Endodermal cell (in vitro differentiated cells): ENCODE data around the gene ENHO. TPM values are rescaled to one million over a fixed set of nuclear protein-coding genes. Genes with fewer than 3 reads are reported as not detected.

Experiments used
- DNase-seq: peaks from one replicate; pipeline ENCODE4 v3.0.0-alpha.2; 2017
- H3K27ac ChIP-seq: 2 replicates; pipeline ENCODE4 v1.5.1; 2013; ENCODE audit warnings: mild to moderate bottlenecking, low read depth, low read length, moderate library complexity
- H3K27me3 ChIP-seq: 2 replicates; pipeline ENCODE4 v1.6.1; 2013; ENCODE audit warnings: mild to moderate bottlenecking, low read length, moderate library complexity; ENCODE audit not compliant: insufficient read depth, control insufficient read depth, poor library complexity, severe bottlenecking
- H3K36me3 ChIP-seq: 2 replicates; pipeline ENCODE4 v1.7.0; 2013; ENCODE audit warnings: mild to moderate bottlenecking, low read length, moderate library complexity; ENCODE audit not compliant: control insufficient read depth, insufficient read depth
- H3K4me1 ChIP-seq: one replicate; pipeline ENCODE4 v1.7.0; 2013; ENCODE audit warnings: low read length; ENCODE audit not compliant: control insufficient read depth, insufficient read depth
- H3K4me3 ChIP-seq: 2 replicates; pipeline ENCODE4 v1.5.1; 2013; ENCODE audit warnings: mild to moderate bottlenecking, low read length, moderate library complexity
- H3K9ac ChIP-seq: 2 replicates; pipeline ENCODE4 v1.6.1; 2013; ENCODE audit warnings: mild to moderate bottlenecking, low read length, moderate library complexity; ENCODE audit not compliant: poor library complexity, severe bottlenecking; ENCODE audit errors: extremely low read depth
- H3K9me3 ChIP-seq: 2 replicates; pipeline ENCODE4 v1.6.1; 2013; ENCODE audit warnings: mild to moderate bottlenecking, low read length, moderate library complexity; ENCODE audit not compliant: control insufficient read depth
- H3K27ac Mint-ChIP-seq: 2 replicates; pipeline ENCODE4 v1.8.0; 2020; ENCODE audit warnings: mixed read lengths
- H3K27me3 Mint-ChIP-seq: 2 replicates; pipeline ENCODE4 v1.8.0; 2021; ENCODE audit warnings: mild to moderate bottlenecking, mixed read lengths; ENCODE audit not compliant: insufficient read depth
- H3K36me3 Mint-ChIP-seq: 2 replicates; pipeline ENCODE4 v1.8.0; 2020; ENCODE audit warnings: low read depth, mixed read lengths
- H3K4me1 Mint-ChIP-seq: 2 replicates; pipeline ENCODE4 v1.8.0; 2020; ENCODE audit warnings: mixed read lengths
- H3K4me3 Mint-ChIP-seq: 2 replicates; pipeline ENCODE4 v1.8.0; 2020; ENCODE audit warnings: mild to moderate bottlenecking, moderate library complexity, mixed read lengths
- H3K9me3 Mint-ChIP-seq: 2 replicates; pipeline ENCODE4 v1.8.0; 2020; ENCODE audit warnings: mild to moderate bottlenecking, mixed read lengths
- CTCF ChIP-seq: fragments of 200-600 bp; sonication (generic); conservative IDR thresholded peaks from 2 replicates; pipeline ENCODE4 v1.5.0; 2021; ENCODE audit warnings: antibody characterized with exemption, mild to moderate bottlenecking
- WGBS, 2 experiments: methylation state at CpG; one replicate each; pipeline versions ENCODE4 v1.1.5 to v1.1.7; 2013; ENCODE audit warnings: missing lambda C conversion rate in 2 of 2, mixed read lengths in 1 of 2; ENCODE audit not compliant: insufficient coverage in 1 of 2, insufficient read length in 1 of 2; 5-methylcytosine and 5-hydroxymethylcytosine counted together
- total RNA-seq, 2 donors: library from RNA; stranded (reverse); fragmentation: NEBNext Ultra II Directional in 1 of 2; extraction: Animal tissue kit (Norgen Biotek cat#: 25700) in 1 of 2; gene quantifications; 2 replicates in 1 of 2; 3 replicates in 1 of 2; pipeline ENCODE4 v1.2.1, GENCODE V29; 2021

Gene ENHO
- total RNA-seq, 2 donors from 2014 or later: 7.1 to 14.5 TPM

GRCh38 chr9:34550681-34551270, 28.0 kb upstream of the ENHO start:
- WGBS, 2 experiments: 92 to 94% methylated on average over 4 to 5 of the region's 5 CpGs
- Mint-ChIP-seq H3K4me1 (peaks cover 8% of the 10 kb centered on the region), H3K27me3 (peaks cover 8% of the 10 kb centered on the region), H3K4me3 (no peak overlapping the region), H3K36me3 (no peaks in the 10 kb centered on the region), H3K27ac (no peak overlapping the region), H3K9me3 (no peaks in the 10 kb centered on the region)
- no peaks in the 10 kb centered on the region for H3K27me3 ChIP-seq
- no peaks in the 10 kb centered on the region for H3K9me3 ChIP-seq
- H3K27ac ChIP-seq: peak overlapping the region; percentile 24
- no peaks in the 10 kb centered on the region for H3K36me3 ChIP-seq
- DNase-seq: peak; percentile 37
- peaks cover 2% of the 10 kb centered on the region for H3K4me1 ChIP-seq
- no peak overlapping the region for H3K9ac ChIP-seq
- TF ChIP-seq CTCF: no peak
- H3K4me3 ChIP-seq: no peak overlapping the region

GRCh38 chr9:34550016-34550680, 27.4 kb upstream of the ENHO start:
- H3K9ac ChIP-seq: no peak overlapping the region
- no peak overlapping the region for H3K4me3 ChIP-seq
- H3K9me3 ChIP-seq: no peaks in the 10 kb centered on the region
- H3K36me3 ChIP-seq: no peaks in the 10 kb centered on the region
- H3K27me3 ChIP-seq: peaks cover 4% of the 10 kb centered on the region
- Mint-ChIP-seq H3K36me3 (no peaks in the 10 kb centered on the region), H3K4me3 (no peak overlapping the region), H3K27me3 (peaks cover 8% of the 10 kb centered on the region), H3K9me3 (no peaks in the 10 kb centered on the region), H3K4me1 (peaks cover 8% of the 10 kb centered on the region), H3K27ac (no peak overlapping the region)
- 74 to 86% methylated on average over 9 to 12 of the region's 12 CpGs for WGBS, 2 experiments
- H3K4me1 ChIP-seq: peaks cover 2% of the 10 kb centered on the region
- peak; percentile 44 for DNase-seq
- H3K27ac ChIP-seq: peak overlapping the region; percentile 44
- TF ChIP-seq CTCF: no peak

GRCh38 chr9:34549407-34549732, 26.6 kb upstream of the ENHO start:
- Histone ChIP-seq H3K4me3 (no peak overlapping the region), H3K9me3 (no peaks in the 10 kb centered on the region), H3K27ac (no peak overlapping the region), H3K9ac (no peak overlapping the region), H3K36me3 (no peaks in the 10 kb centered on the region), H3K4me1 (no peaks in the 10 kb centered on the region), H3K27me3 (peaks cover 5% of the 10 kb centered on the region)
- DNase-seq: no peak
- TF ChIP-seq CTCF: no peak
- Mint-ChIP-seq H3K9me3 (no peaks in the 10 kb centered on the region), H3K27ac (no peak overlapping the region), H3K4me3 (no peak overlapping the region), H3K36me3 (no peaks in the 10 kb centered on the region), H3K27me3 (peaks cover 8% of the 10 kb centered on the region), H3K4me1 (peaks cover under 1% of the 10 kb centered on the region)
- 78 to 92% methylated on average over 1 to 5 of the region's 5 CpGs for whole genome bisulfite sequencing, 2 experiments
